ENCODE data around the gene DNAJA3. TPM values are rescaled to one million over a fixed set of nuclear protein-coding genes. Genes with fewer than 3 reads are reported as not detected.

DNAJA3 gene
- total RNA-seq, 1 donor from 2014 or later = 36.4 TPM

GRCh38 chr16:4404967-4405696 is 20.5 kb upstream of the DNAJA3 start:
- Mint-ChIP-seq H3K4me3 (ENCODE audit: unreplicated experiment) (no peak overlapping the region), H3K4me1 (ENCODE audit: low read depth, unreplicated experiment) (no peaks in the 10 kb centered on the region), H3K27ac (ENCODE audit: unreplicated experiment) (no peak overlapping the region), H3K36me3 (ENCODE audit: low read depth, unreplicated experiment) (peaks cover 6% of the 10 kb centered on the region), H3K27me3 (ENCODE audit: low read depth, unreplicated experiment) (no peaks in the 10 kb centered on the region), H3K9me3 (ENCODE audit: unreplicated experiment) (no peaks in the 10 kb centered on the region)
- H3K27me3 ChIP-seq (ENCODE audit: insufficient read depth, low read length) = no peaks in the 10 kb centered on the region
- FAIRE-seq (no peak), DNase-seq (ENCODE audit: low read depth) (no peak)
- no peak for TF ChIP-seq EZH2 (IDR thresholded peaks at IDR 0.05; ENCODE audit: insufficient read depth, low read length)
- TF ChIP-seq, protein P1, sequence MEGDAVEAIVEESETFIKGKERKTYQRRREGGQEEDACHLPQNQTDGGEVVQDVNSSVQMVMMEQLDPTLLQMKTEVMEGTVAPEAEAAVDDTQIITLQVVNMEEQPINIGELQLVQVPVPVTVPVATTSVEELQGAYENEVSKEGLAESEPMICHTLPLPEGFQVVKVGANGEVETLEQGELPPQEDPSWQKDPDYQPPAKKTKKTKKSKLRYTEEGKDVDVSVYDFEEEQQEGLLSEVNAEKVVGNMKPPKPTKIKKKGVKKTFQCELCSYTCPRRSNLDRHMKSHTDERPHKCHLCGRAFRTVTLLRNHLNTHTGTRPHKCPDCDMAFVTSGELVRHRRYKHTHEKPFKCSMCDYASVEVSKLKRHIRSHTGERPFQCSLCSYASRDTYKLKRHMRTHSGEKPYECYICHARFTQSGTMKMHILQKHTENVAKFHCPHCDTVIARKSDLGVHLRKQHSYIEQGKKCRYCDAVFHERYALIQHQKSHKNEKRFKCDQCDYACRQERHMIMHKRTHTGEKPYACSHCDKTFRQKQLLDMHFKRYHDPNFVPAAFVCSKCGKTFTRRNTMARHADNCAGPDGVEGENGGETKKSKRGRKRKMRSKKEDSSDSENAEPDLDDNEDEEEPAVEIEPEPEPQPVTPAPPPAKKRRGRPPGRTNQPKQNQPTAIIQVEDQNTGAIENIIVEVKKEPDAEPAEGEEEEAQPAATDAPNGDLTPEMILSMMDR (IDR thresholded peaks at IDR 0.05; ENCODE audit: insufficient read depth, low read depth, low read length) = no peak
- no peak overlapping the region for H2AFZ ChIP-seq (ENCODE audit: low read depth, low read length)
- H3K9me3 ChIP-seq (ENCODE audit: insufficient read depth, low read depth, low read length) = no peaks in the 10 kb centered on the region
- H3K4me1 ChIP-seq (ENCODE audit: insufficient read depth, low read length) = peaks cover 18% of the 10 kb centered on the region
- no peak overlapping the region for H3K4me3 ChIP-seq (ENCODE audit: insufficient read depth, low read depth, low read length)
- no peaks in the 10 kb centered on the region for H3K36me3 ChIP-seq (ENCODE audit: insufficient read depth, low read length)
- H3K79me2 ChIP-seq (ENCODE audit: insufficient read depth, low read length) = peaks cover 3% of the 10 kb centered on the region
- no peak overlapping the region for H3K4me2 ChIP-seq (ENCODE audit: low read length)
- no peak overlapping the region for H3K9ac ChIP-seq (ENCODE audit: low read length)
- H4K20me1 ChIP-seq (ENCODE audit: insufficient read depth, low read length) = peaks cover 42% of the 10 kb centered on the region
- H3K27ac ChIP-seq (ENCODE audit: low read depth, low read length) = no peak overlapping the region

DNA sequence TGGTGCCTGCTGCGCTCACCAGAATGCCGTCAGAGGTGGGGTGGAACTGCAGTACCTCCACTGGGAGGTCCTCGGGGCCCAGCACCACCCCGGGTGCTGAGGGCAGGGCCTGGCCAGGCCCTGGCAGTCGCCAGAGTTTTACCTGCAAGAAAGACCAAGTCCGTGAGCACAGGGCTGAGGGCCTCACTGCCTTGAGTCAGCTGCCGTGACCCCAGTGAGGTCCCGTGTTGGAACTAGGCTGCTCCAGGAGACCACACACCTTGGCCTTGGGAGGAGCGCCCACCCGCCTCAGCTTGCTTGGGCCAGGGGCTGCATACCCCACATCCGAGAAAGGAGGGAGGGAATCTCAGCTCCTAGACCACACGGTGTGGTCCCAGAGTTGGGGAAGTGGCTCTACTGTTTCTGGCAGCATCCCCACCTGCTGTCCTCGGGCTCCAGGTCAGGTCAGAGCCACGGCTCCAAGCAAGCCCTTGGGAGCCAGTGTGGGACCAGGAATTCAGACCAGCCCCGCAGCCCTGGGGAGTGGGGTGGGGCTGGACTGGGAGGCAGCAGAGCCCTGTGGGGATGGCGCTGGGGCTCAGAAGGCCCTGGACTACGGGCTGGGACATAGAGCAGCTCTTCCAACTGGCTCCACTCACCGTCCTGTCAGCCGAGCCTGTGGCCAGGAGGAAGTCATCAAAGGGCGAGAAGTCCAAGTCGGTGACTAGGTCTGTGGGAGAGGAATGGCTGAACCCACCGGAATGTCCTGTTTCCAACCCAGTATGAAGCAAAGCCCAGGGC is 17.9 kb upstream of the DNAJA3 start:
- Histone ChIP-seq H3K9me3 (ENCODE audit: insufficient read depth, low read depth, low read length) (no peaks in the 10 kb centered on the region), H2AFZ (ENCODE audit: low read depth, low read length) (no peak overlapping the region), H3K27ac (ENCODE audit: low read depth, low read length) (peak overlapping the region; percentile 2), H3K79me2 (ENCODE audit: insufficient read depth, low read length) (peaks cover 8% of the 10 kb centered on the region), H3K4me3 (ENCODE audit: insufficient read depth, low read depth, low read length) (no peak overlapping the region), H3K36me3 (ENCODE audit: insufficient read depth, low read length) (no peaks in the 10 kb centered on the region), H3K4me1 (ENCODE audit: insufficient read depth, low read length) (peaks cover 26% of the 10 kb centered on the region), H4K20me1 (ENCODE audit: insufficient read depth, low read length) (peaks cover 64% of the 10 kb centered on the region), H3K27me3 (ENCODE audit: insufficient read depth, low read length) (no peaks in the 10 kb centered on the region), H3K4me2 (ENCODE audit: low read length) (peak overlapping the region; percentile 61), H3K9ac (ENCODE audit: low read length) (peak overlapping the region; percentile 6)
- no peak for FAIRE-seq
- DNase-seq (ENCODE audit: low read depth) = peak; percentile 71
- Mint-ChIP-seq H3K9me3 (ENCODE audit: unreplicated experiment) (no peaks in the 10 kb centered on the region), H3K27ac (ENCODE audit: unreplicated experiment) (no peak overlapping the region), H3K4me3 (ENCODE audit: unreplicated experiment) (no peak overlapping the region), H3K4me1 (ENCODE audit: low read depth, unreplicated experiment) (no peaks in the 10 kb centered on the region), H3K27me3 (ENCODE audit: low read depth, unreplicated experiment) (no peaks in the 10 kb centered on the region), H3K36me3 (ENCODE audit: low read depth, unreplicated experiment) (peaks cover 14% of the 10 kb centered on the region)
- TF ChIP-seq, protein P1 (IDR thresholded peaks at IDR 0.05; ENCODE audit: insufficient read depth, low read depth, low read length) = no peak
- TF ChIP-seq EZH2 (IDR thresholded peaks at IDR 0.05; ENCODE audit: insufficient read depth, low read length) = no peak
